Activated T-helper 1 cell treated with anti-CD3 and anti-CD28 coated beads, Interleukin-12 subunit alpha, Interleukin-12 subunit beta, Interleukin-2, Interleukin-4 antibody, amounts not matched to agents 30 ng/mL and 10 ng/mL and 1 ng/mL, durations not matched to agents 14 hours and 24 hours and 36 hours (primary cell): ENCODE measurements around the gene RAP2B. TPM values are rescaled to one million over a fixed set of nuclear protein-coding genes. Genes with fewer than 3 reads are reported as not detected.
A peak's percentile ranks its signal among the peaks of the same experiment; 100 is the strongest.

Source experiments
- DNase-seq: peaks from one replicate; pipeline ENCODE4 v3.0.0; 2021; ENCODE audit warnings: low spot score
- H3K27ac Mint-ChIP-seq: one replicate; pipeline ENCODE4 v1.8.0; 2021; ENCODE audit warnings: mild to moderate bottlenecking, mixed read lengths
- H3K27me3 Mint-ChIP-seq: one replicate; pipeline ENCODE4 v1.8.0; 2022; ENCODE audit warnings: mild to moderate bottlenecking, moderate library complexity, mixed read lengths; ENCODE audit not compliant: insufficient read depth
- H3K36me3 Mint-ChIP-seq: one replicate; pipeline ENCODE4 v1.8.0; 2021; ENCODE audit warnings: low read depth, mixed read lengths
- H3K4me1 Mint-ChIP-seq: one replicate; pipeline ENCODE4 v1.8.0; 2021; ENCODE audit warnings: low read depth, mixed read lengths
- H3K4me3 Mint-ChIP-seq: one replicate; pipeline ENCODE4 v1.8.0; 2021; ENCODE audit warnings: mild to moderate bottlenecking, moderate library complexity, mixed read lengths
- H3K9me3 Mint-ChIP-seq: one replicate; pipeline ENCODE4 v1.8.0; 2021; ENCODE audit warnings: mixed read lengths
- intact Hi-C: fragments of 100-400 bp; cut with micrococcal nuclease; formaldehyde crosslinking; loops from one replicate; pipeline ENCODE4 v1.15.1; 2024
- total RNA-seq: library from RNA; stranded (reverse); gene quantifications from 2 replicates; pipeline ENCODE4 v1.2.3, GENCODE V29; 2022

RAP2B gene
- total RNA-seq, 1 donor from 2014 or later = 15.4 TPM

GRCh38 chr3:153163393-153163724 lies 1.3 kb downstream of the RAP2B start:
- Mint-ChIP-seq H3K27ac (peak overlapping the region; percentile 93), H3K36me3 (peaks cover 21% of the 10 kb centered on the region), H3K9me3 (no peaks in the 10 kb centered on the region), H3K4me1 (peaks cover 66% of the 10 kb centered on the region), H3K4me3 (peak overlapping the region; percentile 90), H3K27me3 (no peaks in the 10 kb centered on the region)
- DNase-seq = no peak
- intact Hi-C loops = loop anchor here (5.0 to 10.0 kb wide), 4 partner anchors 431 to 1959 kb away; partner anchors contain the start of genes DHX36, GPR171 and MBNL1

DNA sequence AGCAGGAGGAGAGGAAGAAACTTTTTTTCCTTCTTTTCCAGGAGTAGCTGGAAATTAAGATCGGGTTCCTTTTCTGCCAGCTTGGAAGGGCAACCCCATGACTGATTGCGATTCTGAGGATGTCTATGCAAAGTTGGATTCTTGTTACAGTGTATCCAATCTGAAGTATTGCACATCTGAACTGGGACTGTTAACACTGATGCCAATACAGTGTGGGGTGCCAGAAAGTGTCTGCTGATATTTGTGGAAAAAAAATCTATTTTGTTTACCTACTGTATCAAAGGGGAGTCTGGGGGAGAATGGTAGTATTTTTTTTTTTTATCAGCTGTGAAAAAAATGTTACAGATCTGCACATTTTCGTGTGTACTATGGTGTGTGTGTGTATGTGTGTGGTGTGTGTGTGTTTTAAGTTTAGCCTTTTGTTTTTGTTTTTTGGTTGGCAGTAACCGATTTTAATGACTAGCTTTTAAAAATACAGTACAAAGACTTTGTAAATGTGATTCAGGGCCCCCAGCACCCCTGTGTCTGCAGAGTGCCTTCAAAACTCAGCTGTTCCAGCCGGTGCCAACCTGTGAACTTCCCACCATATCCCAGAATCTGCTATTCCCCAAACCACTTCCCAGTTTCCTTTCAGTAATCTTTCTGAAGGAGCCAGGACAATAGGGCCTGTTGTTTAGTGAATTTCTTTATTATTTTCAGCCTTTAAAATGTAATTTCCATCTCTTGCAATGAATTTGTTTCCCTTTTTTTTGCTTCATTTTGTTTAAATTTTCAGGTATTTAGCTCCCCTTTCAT lies 1.9 kb downstream of the RAP2B start:
- Mint-ChIP-seq H3K4me1 (peaks cover 66% of the 10 kb centered on the region), H3K36me3 (peaks cover 21% of the 10 kb centered on the region), H3K27me3 (no peaks in the 10 kb centered on the region), H3K9me3 (no peaks in the 10 kb centered on the region), H3K27ac (peak overlapping the region; percentile 93), H3K4me3 (peak overlapping the region; percentile 90)
- intact Hi-C loops = loop anchor here (5.0 to 10.0 kb wide), 4 partner anchors 431 to 1959 kb away; partner anchors contain the start of genes DHX36, GPR171 and MBNL1
- DNase-seq = no peak

- DNase-seq = no peak
- H3K27ac Mint-ChIP-seq = peak overlapping the region; percentile 27
- peak overlapping the region; percentile 90 for H3K4me3 Mint-ChIP-seq
- H3K9me3 Mint-ChIP-seq = no peaks in the 10 kb centered on the region
- H3K27me3 Mint-ChIP-seq = no peaks in the 10 kb centered on the region
- intact Hi-C loops = loop anchor here (10.0 kb wide), 2 partner anchors 430 to 1960 kb away; partner anchors contain the start of gene GPR171
- peaks cover 21% of the 10 kb centered on the region for H3K36me3 Mint-ChIP-seq
- H3K4me1 Mint-ChIP-seq = peaks cover 53% of the 10 kb centered on the region
Measured at GRCh38 chr3:153165261-153165681, 3.2 kb downstream of the RAP2B start.

- Mint-ChIP-seq H3K4me3 (peak overlapping the region; percentile 90), H3K4me1 (peaks cover 50% of the 10 kb centered on the region), H3K27me3 (no peaks in the 10 kb centered on the region), H3K36me3 (peaks cover 22% of the 10 kb centered on the region), H3K9me3 (no peaks in the 10 kb centered on the region), H3K27ac (no peak overlapping the region)
- intact Hi-C loops = loop anchor here (10.0 kb wide), 2 partner anchors 429 to 1961 kb away; partner anchors contain the start of gene GPR171
- DNase-seq = no peak
Measured at GRCh38 chr3:153166206-153166605, 4.2 kb downstream of the RAP2B start.

DNA sequence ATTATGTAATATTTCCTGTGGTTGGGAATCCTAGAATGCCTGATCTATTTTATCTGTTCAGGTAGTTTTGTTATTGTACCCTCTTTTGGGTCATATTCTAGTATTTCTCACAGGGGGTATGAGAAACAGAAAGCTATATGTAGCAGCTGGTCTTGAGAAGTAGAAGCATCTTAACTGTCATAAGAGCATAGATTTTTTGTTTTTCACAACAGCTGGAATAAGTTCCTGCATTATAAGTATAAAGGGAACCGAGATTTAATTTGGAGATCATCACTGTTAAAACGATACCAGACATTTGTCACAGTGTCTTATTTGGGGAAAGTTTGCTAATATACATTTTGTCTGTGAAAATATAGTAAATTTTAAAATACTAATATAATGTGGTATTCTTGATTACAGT lies 4.8 kb downstream of the RAP2B start:
- Mint-ChIP-seq H3K4me3 (no peak overlapping the region), H3K36me3 (peaks cover 22% of the 10 kb centered on the region), H3K4me1 (peaks cover 50% of the 10 kb centered on the region), H3K9me3 (no peaks in the 10 kb centered on the region), H3K27ac (no peak overlapping the region), H3K27me3 (no peaks in the 10 kb centered on the region)
- no peak for DNase-seq
- intact Hi-C loops = loop anchor here (10.0 kb wide), 2 partner anchors 428 to 1962 kb away; partner anchors contain the start of gene GPR171

- peaks cover 14% of the 10 kb centered on the region for H3K36me3 Mint-ChIP-seq
- H3K4me3 Mint-ChIP-seq = no peak overlapping the region
- no peaks in the 10 kb centered on the region for H3K27me3 Mint-ChIP-seq
- peaks cover 32% of the 10 kb centered on the region for H3K4me1 Mint-ChIP-seq
- H3K9me3 Mint-ChIP-seq = no peaks in the 10 kb centered on the region
- DNase-seq = no peak
- H3K27ac Mint-ChIP-seq = no peak overlapping the region
- intact Hi-C loops = loop anchor here (10.0 kb wide), 2 partner anchors 425 to 1965 kb away; partner anchors contain the start of gene GPR171
Measured at GRCh38 chr3:153169793-153170383, 7.9 kb downstream of the RAP2B start.

GRCh38 chr3:153171256-153171655 lies 9.2 kb downstream of the RAP2B start:
- Mint-ChIP-seq H3K27ac (no peak overlapping the region), H3K4me1 (peaks cover 18% of the 10 kb centered on the region), H3K9me3 (no peaks in the 10 kb centered on the region), H3K36me3 (peaks cover 3% of the 10 kb centered on the region), H3K27me3 (no peaks in the 10 kb centered on the region), H3K4me3 (no peak overlapping the region)
- intact Hi-C loops = no loop called here
- no peak for DNase-seq

- DNase-seq = no peak
- intact Hi-C loops = no loop called here
- no peaks in the 10 kb centered on the region for H3K9me3 Mint-ChIP-seq
- no peak overlapping the region for H3K27ac Mint-ChIP-seq
- no peak overlapping the region for H3K4me3 Mint-ChIP-seq
- H3K27me3 Mint-ChIP-seq = no peaks in the 10 kb centered on the region
- H3K36me3 Mint-ChIP-seq = peaks cover 1% of the 10 kb centered on the region
- peaks cover 12% of the 10 kb centered on the region for H3K4me1 Mint-ChIP-seq
Measured at GRCh38 chr3:153171918-153172317, 9.9 kb downstream of the RAP2B start.

GRCh38 chr3:153172796-153173757 lies 11.1 kb downstream of the RAP2B start:
- Mint-ChIP-seq H3K4me3 (no peak overlapping the region), H3K9me3 (no peaks in the 10 kb centered on the region), H3K27ac (no peak overlapping the region), H3K4me1 (peaks cover under 1% of the 10 kb centered on the region), H3K27me3 (no peaks in the 10 kb centered on the region), H3K36me3 (peaks cover 1% of the 10 kb centered on the region)
- DNase-seq = no peak
- intact Hi-C loops = no loop called here

DNA sequence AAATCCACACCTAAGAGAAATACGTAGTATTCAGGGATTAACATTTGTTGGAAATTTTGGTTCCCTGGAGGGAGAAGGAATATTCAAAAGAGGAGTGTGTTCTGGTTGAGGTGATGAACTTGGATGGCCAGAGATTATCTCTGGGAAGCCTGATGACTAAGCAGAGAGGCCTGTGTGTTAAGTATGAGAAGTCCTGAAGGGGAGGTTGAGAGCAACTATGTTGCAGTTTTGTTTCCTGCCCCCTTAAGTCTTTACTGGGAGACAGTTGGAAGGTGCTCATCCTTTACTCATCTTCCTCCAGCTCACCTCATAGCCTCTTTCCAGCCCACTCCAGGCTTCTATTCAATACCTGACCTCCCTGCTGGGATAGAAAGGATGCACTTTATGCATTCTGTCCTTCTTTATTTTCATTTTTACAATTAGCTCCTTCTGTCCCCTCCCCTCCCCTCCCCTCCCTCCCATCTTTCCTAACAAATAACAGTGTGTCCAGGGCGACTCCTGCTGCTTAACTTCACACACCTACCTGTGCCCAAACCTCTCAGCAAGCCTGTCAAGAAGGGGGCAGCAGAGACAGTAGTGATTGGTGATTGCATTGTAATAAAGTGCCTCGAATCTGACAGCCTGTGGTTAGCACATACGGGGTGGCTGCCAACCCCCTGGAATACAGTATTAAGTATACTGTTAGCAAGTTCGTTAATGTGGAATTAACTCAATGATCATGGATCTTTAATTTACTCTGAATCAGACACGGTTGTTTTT lies 11.9 kb downstream of the RAP2B start:
- H3K9me3 Mint-ChIP-seq = no peaks in the 10 kb centered on the region
- H3K4me1 Mint-ChIP-seq = no peaks in the 10 kb centered on the region
- intact Hi-C loops = no loop called here
- no peaks in the 10 kb centered on the region for H3K27me3 Mint-ChIP-seq
- no peak for DNase-seq
- no peak overlapping the region for H3K4me3 Mint-ChIP-seq
- H3K27ac Mint-ChIP-seq = no peak overlapping the region
- H3K36me3 Mint-ChIP-seq = peaks cover 1% of the 10 kb centered on the region

DNA sequence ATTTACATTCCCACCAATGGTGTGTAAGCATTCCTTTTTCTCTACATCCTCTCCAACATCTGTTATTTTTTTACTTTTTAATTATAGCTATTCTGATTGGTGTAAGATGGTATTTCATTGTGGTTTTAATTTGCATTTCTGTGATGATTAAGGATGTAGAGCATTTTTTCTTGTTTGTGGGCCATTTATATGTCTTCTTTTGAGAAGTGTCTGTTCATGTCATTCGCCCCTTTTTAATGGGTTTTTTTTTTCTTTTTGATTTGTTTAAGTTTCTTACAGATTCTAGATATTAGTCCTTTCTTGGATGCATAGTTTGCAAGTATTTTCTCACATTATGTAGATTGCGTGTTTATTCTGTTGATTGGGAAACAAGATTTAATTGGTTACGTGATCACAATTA lies 14.2 kb downstream of the RAP2B start:
- H3K4me1 Mint-ChIP-seq = no peaks in the 10 kb centered on the region
- no peaks in the 10 kb centered on the region for H3K9me3 Mint-ChIP-seq
- no peak overlapping the region for H3K27ac Mint-ChIP-seq
- intact Hi-C loops = no loop called here
- no peak for DNase-seq
- H3K27me3 Mint-ChIP-seq = no peaks in the 10 kb centered on the region
- no peak overlapping the region for H3K4me3 Mint-ChIP-seq
- peaks cover 2% of the 10 kb centered on the region for H3K36me3 Mint-ChIP-seq

DNA sequence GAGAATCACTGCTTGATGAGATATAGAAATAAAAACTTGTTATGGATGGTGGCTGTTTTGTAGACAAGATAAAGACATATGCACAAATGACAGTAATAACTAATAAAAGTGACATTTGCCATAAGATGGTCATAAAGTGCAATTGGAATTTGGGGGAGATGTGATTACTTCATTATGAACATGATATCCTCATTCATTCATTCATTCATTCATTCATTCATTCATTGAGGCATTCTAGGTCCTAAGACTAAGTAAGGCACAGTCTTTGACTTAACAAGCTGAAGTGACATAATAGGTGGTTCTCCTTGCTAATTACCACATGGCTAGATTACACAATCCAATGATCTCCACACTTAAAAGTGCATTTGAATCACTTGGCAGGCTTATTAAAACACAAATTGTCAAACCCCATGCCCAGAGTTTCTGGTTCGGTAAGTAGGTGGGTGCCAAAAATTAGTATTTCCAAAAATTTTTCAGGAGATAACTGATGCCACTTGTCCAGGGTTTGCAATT lies 18.9 kb downstream of the RAP2B start:
- no peak overlapping the region for H3K27ac Mint-ChIP-seq
- no peaks in the 10 kb centered on the region for H3K9me3 Mint-ChIP-seq
- peaks cover 12% of the 10 kb centered on the region for H3K4me1 Mint-ChIP-seq
- H3K4me3 Mint-ChIP-seq = no peak overlapping the region
- intact Hi-C loops = no loop called here
- no peak for DNase-seq
- H3K27me3 Mint-ChIP-seq = no peaks in the 10 kb centered on the region
- H3K36me3 Mint-ChIP-seq = peaks cover 4% of the 10 kb centered on the region
